ENCODE results near the gene YAE1. TPM values are rescaled to one million over a fixed set of nuclear protein-coding genes. Genes with fewer than 3 reads are reported as not detected.
"Not testable (repeated sequence)": the region's sequence is repeated elsewhere in the genome, so short reads cannot be mapped to it uniquely, and the experiment has no call there.

Gene YAE1
- total RNA-seq, 2 donors from 2014 or later = 12.4 to 12.8 TPM

GRCh38 chr7:39535064-39535463 lies 31.1 kb upstream of the YAE1 start:
- Mint-ChIP-seq H3K27me3 (ENCODE audit: low read depth) (peaks cover 6% of the 10 kb centered on the region), H3K27ac (no peak overlapping the region), H3K36me3 (ENCODE audit: insufficient read depth in 2 of 2) (no peaks in the 10 kb centered on the region), H3K4me3 (no peak overlapping the region), H3K9me3 (no peaks in the 10 kb centered on the region), H3K4me1 (ENCODE audit: low read depth) (no peaks in the 10 kb centered on the region)
- ATAC-seq (replicated peaks in 1 of 2) (no peak), DNase-seq (no peak)

- DNase-seq = no peak
- Mint-ChIP-seq H3K27ac (no peak overlapping the region), H3K4me1 (ENCODE audit: low read depth) (no peaks in the 10 kb centered on the region), H3K4me3 (no peak overlapping the region), H3K27me3 (ENCODE audit: low read depth) (peaks cover 6% of the 10 kb centered on the region), H3K9me3 (no peaks in the 10 kb centered on the region), H3K36me3 (ENCODE audit: insufficient read depth in 2 of 2) (no peaks in the 10 kb centered on the region)
- no peak for ATAC-seq (replicated peaks in 1 of 2)
Observed at GRCh38 chr7:39535720-39536119, 30.5 kb upstream of the YAE1 start.

GRCh38 chr7:39536951-39537350 lies 29.3 kb upstream of the YAE1 start:
- H3K27ac Mint-ChIP-seq = no peak overlapping the region
- H3K9me3 Mint-ChIP-seq = no peaks in the 10 kb centered on the region
- no peaks in the 10 kb centered on the region for H3K4me1 Mint-ChIP-seq (ENCODE audit: low read depth)
- ATAC-seq (replicated peaks in 1 of 2) = no peak
- no peak for DNase-seq
- H3K4me3 Mint-ChIP-seq = no peak overlapping the region
- H3K27me3 Mint-ChIP-seq (ENCODE audit: low read depth) = peaks cover 6% of the 10 kb centered on the region
- no peaks in the 10 kb centered on the region for H3K36me3 Mint-ChIP-seq (ENCODE audit: insufficient read depth in 2 of 2)

GRCh38 chr7:39539816-39540215 lies 26.4 kb upstream of the YAE1 start:
- ATAC-seq (replicated peaks in 1 of 2) (no peak), DNase-seq (no peak)
- Mint-ChIP-seq H3K27me3 (ENCODE audit: low read depth) (peaks cover 18% of the 10 kb centered on the region), H3K9me3 (no peaks in the 10 kb centered on the region), H3K4me3 (no peak overlapping the region), H3K4me1 (ENCODE audit: low read depth) (no peaks in the 10 kb centered on the region), H3K36me3 (ENCODE audit: insufficient read depth in 2 of 2) (no peaks in the 10 kb centered on the region), H3K27ac (no peak overlapping the region)

- DNase-seq (no peak), ATAC-seq (replicated peaks in 1 of 2) (no peak)
- Mint-ChIP-seq H3K4me3 (no peak overlapping the region), H3K27ac (no peak overlapping the region), H3K27me3 (ENCODE audit: low read depth) (peaks cover 18% of the 10 kb centered on the region), H3K36me3 (ENCODE audit: insufficient read depth in 2 of 2) (no peaks in the 10 kb centered on the region), H3K9me3 (no peaks in the 10 kb centered on the region), H3K4me1 (ENCODE audit: low read depth) (no peaks in the 10 kb centered on the region)
Observed at GRCh38 chr7:39540320-39540719, 25.9 kb upstream of the YAE1 start.

- H3K4me3 Mint-ChIP-seq = no peak overlapping the region
- no peaks in the 10 kb centered on the region for H3K9me3 Mint-ChIP-seq
- H3K36me3 Mint-ChIP-seq (ENCODE audit: insufficient read depth in 2 of 2) = no peaks in the 10 kb centered on the region
- no peak for DNase-seq
- no peak for ATAC-seq (replicated peaks in 1 of 2)
- H3K27ac Mint-ChIP-seq = no peak overlapping the region
- no peaks in the 10 kb centered on the region for H3K4me1 Mint-ChIP-seq (ENCODE audit: low read depth)
- peaks cover 12% of the 10 kb centered on the region for H3K27me3 Mint-ChIP-seq (ENCODE audit: low read depth)
Observed at GRCh38 chr7:39541511-39541910, 24.7 kb upstream of the YAE1 start.

GRCh38 chr7:39544774-39545173 lies 21.4 kb upstream of the YAE1 start:
- not testable (repeated sequence) for H3K4me3 Mint-ChIP-seq; H3K4me1 Mint-ChIP-seq (ENCODE audit: low read depth); H3K9me3 Mint-ChIP-seq; ATAC-seq (replicated peaks in 1 of 2); H3K27ac Mint-ChIP-seq; DNase-seq
- Mint-ChIP-seq H3K27me3 (ENCODE audit: low read depth) (peaks cover 12% of the 10 kb centered on the region), H3K36me3 (ENCODE audit: insufficient read depth in 2 of 2) (peaks cover 9 to 11% of the 10 kb centered on the region in 2 donors)

GRCh38 chr7:39547336-39547735 lies 18.9 kb upstream of the YAE1 start:
- Mint-ChIP-seq H3K9me3 (peaks cover 3 to 5% of the 10 kb centered on the region in 2 donors), H3K27ac (no peak overlapping the region), H3K4me1 (ENCODE audit: low read depth) (no peaks in the 10 kb centered on the region), H3K27me3 (ENCODE audit: low read depth) (peaks cover 11% of the 10 kb centered on the region), H3K36me3 (ENCODE audit: insufficient read depth in 2 of 2) (peaks cover 9 to 11% of the 10 kb centered on the region in 2 donors), H3K4me3 (no peak overlapping the region)
- DNase-seq = no peak
- ATAC-seq (replicated peaks in 1 of 2) = no peak

GRCh38 chr7:39550411-39550810 lies 15.8 kb upstream of the YAE1 start:
- Mint-ChIP-seq H3K9me3 (peaks cover 3 to 5% of the 10 kb centered on the region in 2 donors), H3K27ac (no peak overlapping the region), H3K4me3 (no peak overlapping the region), H3K4me1 (ENCODE audit: low read depth) (no peaks in the 10 kb centered on the region), H3K27me3 (ENCODE audit: low read depth) (no peaks in the 10 kb centered on the region), H3K36me3 (ENCODE audit: insufficient read depth in 2 of 2) (peaks cover 9 to 11% of the 10 kb centered on the region in 2 donors)
- DNase-seq (no peak), ATAC-seq (replicated peaks in 1 of 2) (no peak)

GRCh38 chr7:39553436-39553835 lies 12.8 kb upstream of the YAE1 start:
- Mint-ChIP-seq H3K36me3 (ENCODE audit: insufficient read depth in 2 of 2) (no peaks in the 10 kb centered on the region), H3K27ac (no peak overlapping the region), H3K27me3 (ENCODE audit: low read depth) (peaks cover 9% of the 10 kb centered on the region), H3K4me1 (ENCODE audit: low read depth) (no peaks in the 10 kb centered on the region), H3K4me3 (no peak overlapping the region), H3K9me3 (no peaks in the 10 kb centered on the region)
- DNase-seq (no peak), ATAC-seq (replicated peaks in 1 of 2) (no peak)

GRCh38 chr7:39554583-39555165 lies 11.5 kb upstream of the YAE1 start:
- no peaks in the 10 kb centered on the region for H3K36me3 Mint-ChIP-seq (ENCODE audit: insufficient read depth in 2 of 2)
- H3K4me3 Mint-ChIP-seq = no peak overlapping the region
- no peak for ATAC-seq (replicated peaks in 1 of 2)
- H3K4me1 Mint-ChIP-seq (ENCODE audit: low read depth) = no peaks in the 10 kb centered on the region
- no peak overlapping the region for H3K27ac Mint-ChIP-seq
- DNase-seq = no peak
- peaks cover 9% of the 10 kb centered on the region for H3K27me3 Mint-ChIP-seq (ENCODE audit: low read depth)
- no peaks in the 10 kb centered on the region for H3K9me3 Mint-ChIP-seq

GRCh38 chr7:39557222-39557621 lies 9.0 kb upstream of the YAE1 start:
- no peak overlapping the region for H3K27ac Mint-ChIP-seq

GRCh38 chr7:39557911-39558310 lies 8.3 kb upstream of the YAE1 start:
- no peaks in the 10 kb centered on the region for H3K36me3 Mint-ChIP-seq (ENCODE audit: insufficient read depth in 2 of 2)
- no peaks in the 10 kb centered on the region for H3K4me1 Mint-ChIP-seq (ENCODE audit: low read depth)
- H3K27me3 Mint-ChIP-seq (ENCODE audit: low read depth) = peaks cover 9% of the 10 kb centered on the region
- H3K27ac Mint-ChIP-seq = no peak overlapping the region
- H3K4me3 Mint-ChIP-seq = no peak overlapping the region
- no peak for DNase-seq
- no peaks in the 10 kb centered on the region for H3K9me3 Mint-ChIP-seq
- ATAC-seq (replicated peaks in 1 of 2) = no peak

More at GRCh38 chr7:39557222-39557621, 9.0 kb upstream of the YAE1 start:
- H3K9me3 Mint-ChIP-seq = no peaks in the 10 kb centered on the region
- ATAC-seq (replicated peaks in 1 of 2) (no peak), DNase-seq (no peak)
- no peaks in the 10 kb centered on the region for H3K4me1 Mint-ChIP-seq (ENCODE audit: low read depth)
- H3K4me3 Mint-ChIP-seq = no peak overlapping the region
- peaks cover 9% of the 10 kb centered on the region for H3K27me3 Mint-ChIP-seq (ENCODE audit: low read depth)
- H3K36me3 Mint-ChIP-seq (ENCODE audit: insufficient read depth in 2 of 2) = no peaks in the 10 kb centered on the region

GRCh38 chr7:39560408-39560807 lies 5.8 kb upstream of the YAE1 start:
- peaks cover 9% of the 10 kb centered on the region for H3K27me3 Mint-ChIP-seq (ENCODE audit: low read depth)
- H3K9me3 Mint-ChIP-seq = no peaks in the 10 kb centered on the region
- ATAC-seq (replicated peaks in 1 of 2) (no peak), DNase-seq (no peak)
- no peak overlapping the region for H3K4me3 Mint-ChIP-seq
- H3K4me1 Mint-ChIP-seq (ENCODE audit: low read depth) = peaks cover 2% of the 10 kb centered on the region
- no peak overlapping the region for H3K27ac Mint-ChIP-seq
- H3K36me3 Mint-ChIP-seq (ENCODE audit: insufficient read depth in 2 of 2) = no peaks in the 10 kb centered on the region

Measured in activated T-cell treated with anti-CD3 and anti-CD28 coated beads, Interleukin-2, amount 50 U/mL, for 72 hours (primary cell).